Transverse colon (tissue), 4 donors: ENCODE results near the gene NEK6.

Experiments used
- EP300 ChIP-seq: sonication (generic); formaldehyde crosslinking; IDR thresholded peaks from one replicate; pipeline ENCODE4 v1.6.1; 2017; ENCODE audit warnings: antibody characterized with exemption, low read depth
- POLR2A ChIP-seq: fragments of 450-650 bp; IDR thresholded peaks from one replicate; pipeline ENCODE4 v1.6.1; 2016; ENCODE audit warnings: antibody characterized with exemption, mild to moderate bottlenecking, moderate library complexity
- POLR2AphosphoS5 ChIP-seq, 3 donors: sonication (generic); formaldehyde crosslinking; IDR thresholded peaks; one replicate each; pipeline ENCODE4 v1.6.1; 2016; ENCODE audit warnings: antibody characterized with exemption in 3 of 3
- TF ChIP-seq, protein P1 (sequence below), 5 experiments: fragments of 200-600 bp in 3 of 5; fragments of 450-650 bp in 2 of 5; sonication (generic) in 3 of 5; IDR thresholded peaks; 1 replicate in 2 of 5; 2 replicates in 3 of 5; pipeline ENCODE4 v1.5.1; 2016 to 2017; ENCODE audit warnings: antibody characterized with exemption in 5 of 5, inconsistent platforms in 3 of 5, mild to moderate bottlenecking in 2 of 5, moderate library complexity in 1 of 5

DNA sequence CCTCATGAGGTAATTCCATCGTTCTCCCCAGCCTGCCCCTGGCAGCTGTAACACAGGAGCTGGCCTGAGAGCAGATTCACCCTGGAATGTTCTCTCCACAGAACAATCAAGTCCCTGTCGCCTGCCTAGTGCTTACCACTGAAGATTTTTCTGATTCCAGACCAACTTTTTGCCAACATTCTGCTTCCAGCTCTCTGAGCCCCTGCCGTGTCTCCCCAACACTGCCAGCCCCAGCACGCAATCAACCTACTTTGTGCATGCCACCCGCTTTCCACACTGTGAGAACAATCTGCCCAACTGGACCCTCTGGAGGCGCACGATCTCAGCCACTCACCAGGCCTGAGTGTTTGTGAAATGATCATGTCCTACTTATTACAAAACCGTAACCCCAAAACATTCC lies 94.9 kb downstream of the NEK6 start:
- TF ChIP-seq EP300, result no peak
- TF ChIP-seq, protein P1, sequence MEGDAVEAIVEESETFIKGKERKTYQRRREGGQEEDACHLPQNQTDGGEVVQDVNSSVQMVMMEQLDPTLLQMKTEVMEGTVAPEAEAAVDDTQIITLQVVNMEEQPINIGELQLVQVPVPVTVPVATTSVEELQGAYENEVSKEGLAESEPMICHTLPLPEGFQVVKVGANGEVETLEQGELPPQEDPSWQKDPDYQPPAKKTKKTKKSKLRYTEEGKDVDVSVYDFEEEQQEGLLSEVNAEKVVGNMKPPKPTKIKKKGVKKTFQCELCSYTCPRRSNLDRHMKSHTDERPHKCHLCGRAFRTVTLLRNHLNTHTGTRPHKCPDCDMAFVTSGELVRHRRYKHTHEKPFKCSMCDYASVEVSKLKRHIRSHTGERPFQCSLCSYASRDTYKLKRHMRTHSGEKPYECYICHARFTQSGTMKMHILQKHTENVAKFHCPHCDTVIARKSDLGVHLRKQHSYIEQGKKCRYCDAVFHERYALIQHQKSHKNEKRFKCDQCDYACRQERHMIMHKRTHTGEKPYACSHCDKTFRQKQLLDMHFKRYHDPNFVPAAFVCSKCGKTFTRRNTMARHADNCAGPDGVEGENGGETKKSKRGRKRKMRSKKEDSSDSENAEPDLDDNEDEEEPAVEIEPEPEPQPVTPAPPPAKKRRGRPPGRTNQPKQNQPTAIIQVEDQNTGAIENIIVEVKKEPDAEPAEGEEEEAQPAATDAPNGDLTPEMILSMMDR (IDR thresholded peaks at IDR 0.05), result no peak
- TF ChIP-seq POLR2A, result no peak
- no peak for TF ChIP-seq POLR2AphosphoS5 (IDR thresholded peaks at IDR 0.05)
